Heart left ventricle (tissue), 13 donors: ENCODE measurements around the gene RUNX1.

ENCODE experiments used
- POLR2A ChIP-seq, 2 donors: fragments of 450-650 bp; IDR thresholded peaks; one replicate each; pipeline ENCODE4 v1.6.1; 2017; ENCODE audit warnings: antibody characterized with exemption in 2 of 2, mild to moderate bottlenecking in 2 of 2, moderate library complexity in 2 of 2
- TF ChIP-seq, protein P1 (sequence below), 12 donors: fragments of 200-600 bp; sonication (generic) in 4 of 12; IDR thresholded peaks; one replicate each; pipeline versions ENCODE4 v1.5.0 to v1.8.0; 2018 to 2022; ENCODE audit warnings: antibody characterized with exemption in 12 of 12, mild to moderate bottlenecking in 5 of 12
- donor health status: ischemic (EF 13 %, LVEDD 7.1; RV severe dilation, severe dysfunction).
- donor health status: DM: no; HTN: yes; CAD: no.
- donor health status: DM: no; HTN: no; CAD: no.
- donor health status: ischemic (EF 25% LVEDD 6.9; RV normal size, moderate dysfunction).
- donor health status: ischemic (EF 25% LVEDD 5.7; RV mildly dilated, moderate dysfunction).
- donor health status: ischemic (EF 35%, LVEDD 5.7; RV mildly dilated, moderate dysfunction).
- donor health status: nonischemic (EF 11% LVEDD 7.7; RV severe dilation, severe dysfunction).
- donor health status: DM: yes; HTN: yes; CAD: no.
- donor health status: PGD.
- donor health status: ischemic (EF 29% LVEDD 5.4; RV normal size, mild dysfunction).
- donor health status: nonischemic (EF 23%, LVEDD 6.1; RV moderate dilation, normal function).

DNA sequence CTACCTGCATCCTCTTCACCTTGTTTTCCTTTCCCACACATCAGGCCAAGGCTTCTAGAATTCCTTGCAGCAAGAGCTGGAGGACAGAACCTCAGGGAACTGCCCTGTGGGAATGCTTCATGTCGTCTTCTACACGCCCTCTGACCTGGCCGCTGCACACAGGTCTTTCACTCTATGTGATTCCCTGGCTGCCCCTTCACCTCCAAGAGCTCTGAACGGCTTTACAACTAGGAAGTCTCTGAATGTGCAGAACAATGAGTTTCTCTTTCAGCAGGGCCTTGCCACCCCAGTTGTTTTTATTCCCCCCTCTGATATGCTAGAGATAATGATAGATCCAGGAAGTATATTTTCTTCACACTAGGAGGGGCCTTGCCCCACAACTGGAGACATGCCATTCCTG, 237.7 kb downstream of the RUNX1 start:
- TF ChIP-seq, protein P1, sequence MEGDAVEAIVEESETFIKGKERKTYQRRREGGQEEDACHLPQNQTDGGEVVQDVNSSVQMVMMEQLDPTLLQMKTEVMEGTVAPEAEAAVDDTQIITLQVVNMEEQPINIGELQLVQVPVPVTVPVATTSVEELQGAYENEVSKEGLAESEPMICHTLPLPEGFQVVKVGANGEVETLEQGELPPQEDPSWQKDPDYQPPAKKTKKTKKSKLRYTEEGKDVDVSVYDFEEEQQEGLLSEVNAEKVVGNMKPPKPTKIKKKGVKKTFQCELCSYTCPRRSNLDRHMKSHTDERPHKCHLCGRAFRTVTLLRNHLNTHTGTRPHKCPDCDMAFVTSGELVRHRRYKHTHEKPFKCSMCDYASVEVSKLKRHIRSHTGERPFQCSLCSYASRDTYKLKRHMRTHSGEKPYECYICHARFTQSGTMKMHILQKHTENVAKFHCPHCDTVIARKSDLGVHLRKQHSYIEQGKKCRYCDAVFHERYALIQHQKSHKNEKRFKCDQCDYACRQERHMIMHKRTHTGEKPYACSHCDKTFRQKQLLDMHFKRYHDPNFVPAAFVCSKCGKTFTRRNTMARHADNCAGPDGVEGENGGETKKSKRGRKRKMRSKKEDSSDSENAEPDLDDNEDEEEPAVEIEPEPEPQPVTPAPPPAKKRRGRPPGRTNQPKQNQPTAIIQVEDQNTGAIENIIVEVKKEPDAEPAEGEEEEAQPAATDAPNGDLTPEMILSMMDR (IDR thresholded peaks at IDR 0.05): no peak
- TF ChIP-seq POLR2A (IDR thresholded peaks at IDR 0.05): no peak
